HG02759 (cell line): ENCODE results near the gene CCDC188.

Experiments
- ATAC-seq: cut with Tn5 transposase; IDR thresholded peaks from one replicate; pipeline ENCODE4 v1.9.1; 2021; ENCODE audit warnings: mild to moderate bottlenecking, moderate library complexity; ENCODE audit not compliant: unreplicated experiment

Gene CCDC188

GRCh38 chr22:20123366-20124082 is 27.3 kb downstream of the CCDC188 start:
- ATAC-seq = no peak

- no peak for ATAC-seq
Measured at GRCh38 chr22:20121856-20122415, 28.9 kb downstream of the CCDC188 start.

DNA sequence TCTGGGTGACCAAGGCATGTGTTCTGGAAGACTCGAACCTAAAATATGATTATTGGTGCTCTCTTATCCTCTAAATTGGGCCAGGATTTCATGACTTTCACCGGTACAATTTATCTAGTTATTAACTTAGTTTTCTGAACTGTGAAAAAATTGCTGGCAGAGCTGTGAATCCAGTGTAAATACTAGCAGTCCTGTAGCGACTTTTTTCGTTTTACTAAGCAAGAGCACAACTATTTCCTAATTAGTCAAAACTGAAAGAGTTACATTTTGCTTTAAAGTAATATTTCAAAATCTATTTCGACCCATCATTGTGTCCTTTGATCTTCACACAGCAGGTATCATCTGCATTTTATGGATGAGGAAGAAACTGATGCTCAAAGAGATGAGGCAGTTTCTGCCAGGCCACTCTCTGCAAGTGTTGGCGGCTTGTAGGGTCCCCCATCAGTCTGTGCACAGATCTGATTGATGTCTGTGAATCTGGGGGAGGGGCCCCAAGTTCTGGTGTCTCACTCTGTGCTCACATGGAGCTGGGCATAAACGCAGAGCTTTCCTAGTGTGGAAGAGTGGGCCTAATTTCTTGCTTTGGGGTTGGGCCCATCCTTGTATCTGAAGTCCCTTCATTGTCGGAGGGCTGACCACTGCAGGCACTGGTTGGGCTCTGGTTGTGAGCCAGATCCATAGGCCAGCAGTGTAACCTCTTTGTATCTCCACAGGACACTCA is 32.4 kb downstream of the CCDC188 start:
- no peak for ATAC-seq

- ATAC-seq = peak; percentile 26
Measured at GRCh38 chr22:20117633-20118299, 33.1 kb downstream of the CCDC188 start.

- peak; percentile 80 for ATAC-seq
Measured at GRCh38 chr22:20116951-20117632, 33.8 kb downstream of the CCDC188 start, which contains the start of gene TRMT2A. Gene TRMT2A (minus strand): TSS chr22:20117226. CDS start chr22:20116906, 320 bp downstream.

DNA sequence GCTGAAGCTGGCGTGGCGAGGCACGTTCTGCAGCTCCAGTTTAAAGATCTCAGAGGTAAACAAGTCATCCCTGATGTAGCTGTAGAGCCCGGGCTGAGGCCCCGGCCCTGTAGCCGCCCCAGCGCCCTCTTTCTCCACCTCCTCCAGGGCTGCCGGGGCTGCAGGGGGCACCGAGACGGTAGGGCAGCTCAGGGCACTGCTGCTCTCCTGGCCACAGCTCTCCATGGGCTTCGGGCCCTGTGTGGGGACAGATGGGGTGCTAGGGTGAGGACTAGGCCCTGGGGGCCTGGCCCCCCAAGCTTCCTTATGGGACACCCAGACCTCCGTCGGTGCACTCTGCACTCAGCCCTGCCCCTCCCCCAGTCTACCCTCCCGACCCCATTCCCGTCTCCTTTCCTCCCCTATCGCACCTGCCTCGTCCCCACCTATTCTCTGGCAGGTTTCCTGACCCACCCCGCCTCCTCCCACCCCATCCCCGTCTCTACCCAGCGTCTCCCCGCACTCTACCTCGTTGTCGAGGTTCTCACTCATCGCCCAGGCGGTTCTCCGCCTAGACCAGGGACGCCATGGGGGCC is 34.4 kb downstream of the CCDC188 start:
- no peak for ATAC-seq

GRCh38 chr22:20115691-20116375 is 35.0 kb downstream of the CCDC188 start, which contains the start of gene RANBP1:
Gene RANBP1 (plus strand): TSS chr22:20116104. CDS start chr22:20116185, 81 bp downstream.
- ATAC-seq = no peak

DNA sequence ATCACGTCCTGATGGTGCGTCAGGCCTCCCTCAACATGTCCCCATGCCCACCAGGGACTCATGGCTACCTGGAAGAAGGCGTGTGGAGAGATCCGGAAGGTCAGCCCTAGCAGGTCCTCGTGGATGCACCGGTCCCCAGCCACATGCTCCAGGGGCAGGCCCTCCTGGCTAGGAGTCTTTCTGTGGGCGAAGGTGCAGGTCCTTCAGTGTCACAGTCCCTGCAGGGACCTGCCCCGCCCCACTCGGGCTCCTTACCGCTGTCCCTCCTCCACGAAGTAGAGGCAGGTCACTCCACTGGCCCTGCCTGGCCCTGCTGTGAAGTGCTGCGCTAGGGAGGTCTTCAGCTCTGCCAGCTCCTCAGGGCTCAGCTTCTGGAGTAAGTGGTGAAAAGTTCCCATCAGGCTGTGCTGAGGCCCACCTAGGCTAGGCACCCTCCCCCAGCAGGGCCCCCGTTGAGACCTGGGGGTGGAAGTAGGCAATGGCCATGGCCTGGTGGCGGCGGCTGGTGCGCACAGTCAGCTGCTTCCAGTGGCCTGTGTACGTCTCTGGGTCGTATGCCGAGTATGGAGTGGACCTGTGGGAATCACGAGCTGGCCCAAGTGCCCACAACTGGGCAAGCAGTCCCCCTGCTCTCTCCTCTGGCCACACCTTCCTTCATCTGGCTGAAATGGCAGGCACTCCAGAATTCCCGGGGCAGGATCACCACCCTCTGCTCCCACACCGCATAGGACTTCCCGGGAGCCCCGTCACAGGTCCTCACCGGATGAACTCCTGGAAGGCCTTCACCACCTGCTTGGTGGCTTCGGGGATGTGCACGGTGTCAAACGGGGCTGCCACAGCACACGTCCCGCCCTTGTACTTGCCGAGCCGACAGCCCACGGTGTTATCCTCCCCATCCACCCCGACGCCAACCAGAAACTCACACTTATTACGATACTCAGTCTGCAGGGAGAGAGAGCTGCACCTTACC is 36.1 kb downstream of the CCDC188 start:
- no peak for ATAC-seq

- no peak for ATAC-seq
Measured at GRCh38 chr22:20113551-20114310, 37.1 kb downstream of the CCDC188 start.

DNA sequence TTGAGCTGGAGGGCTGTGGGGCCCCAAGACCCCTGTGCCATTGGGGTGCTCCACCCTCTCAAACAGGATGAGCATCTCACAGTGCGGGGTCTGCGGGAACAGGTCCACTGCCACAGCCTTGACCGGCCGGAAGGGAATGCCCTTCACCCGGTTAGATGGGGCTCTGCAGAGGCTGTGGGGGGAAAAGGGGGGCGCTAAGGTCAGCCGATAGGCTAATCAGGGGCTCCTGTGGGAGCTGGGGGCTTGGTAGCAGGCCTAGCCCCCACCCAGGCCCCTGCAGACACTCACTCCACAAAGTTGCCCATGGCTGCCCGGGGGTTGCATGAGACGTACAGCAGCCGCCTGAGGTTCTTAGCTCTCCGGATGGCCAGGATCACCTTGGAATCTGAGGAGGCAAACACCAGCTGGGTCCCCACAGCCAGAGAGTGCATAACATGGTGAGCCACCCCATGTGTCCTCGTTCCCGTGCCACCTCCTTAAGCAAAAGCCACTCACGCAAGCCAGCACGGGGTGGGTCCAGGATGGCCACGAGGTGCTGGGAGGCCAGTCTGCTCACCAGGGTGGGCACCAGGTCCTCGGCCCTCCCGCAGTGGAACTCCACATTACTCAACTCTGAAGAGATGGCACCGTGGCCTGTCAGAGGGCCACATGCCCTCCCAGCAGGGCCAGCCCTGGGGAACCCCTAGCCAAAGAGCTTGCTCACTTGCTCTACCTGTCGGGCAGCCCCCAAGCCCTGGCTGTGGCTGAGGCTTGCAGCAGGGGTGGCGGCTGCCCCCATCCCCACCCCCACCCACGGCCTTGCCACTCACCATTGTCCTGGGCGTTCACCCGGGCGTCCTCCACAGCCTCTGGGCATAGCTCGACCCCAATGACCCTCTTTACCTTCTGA is 38.0 kb downstream of the CCDC188 start:
- ATAC-seq = no peak

- no peak for ATAC-seq
Measured at GRCh38 chr22:20111689-20112622, 38.9 kb downstream of the CCDC188 start.

- ATAC-seq = no peak
Measured at GRCh38 chr22:20111045-20111688, 39.7 kb downstream of the CCDC188 start.

GRCh38 chr22:20110359-20110985 is 40.4 kb downstream of the CCDC188 start:
- no peak for ATAC-seq

GRCh38 chr22:20109411-20110358 is 41.2 kb downstream of the CCDC188 start:
- no peak for ATAC-seq
